Activated naive CD4-positive, alpha-beta T cell treated with anti-CD3 and anti-CD28 coated beads, Interleukin-2, amount 50 U/mL, for 24 hours (primary cell): ENCODE measurements around the gene ABHD2.
A peak's percentile ranks its signal among the peaks of the same experiment; 100 is the strongest.

ENCODE experiments used
- H3K27ac Mint-ChIP-seq: one replicate; pipeline ENCODE4 v1.8.0; 2021; ENCODE audit warnings: mild to moderate bottlenecking, mixed read lengths
- H3K27me3 Mint-ChIP-seq: one replicate; pipeline ENCODE4 v1.8.0; 2021; ENCODE audit warnings: mixed read lengths
- H3K36me3 Mint-ChIP-seq: one replicate; pipeline ENCODE4 v1.8.0; 2021; ENCODE audit warnings: mixed read lengths
- H3K4me1 Mint-ChIP-seq: one replicate; pipeline ENCODE4 v1.8.0; 2021; ENCODE audit warnings: mixed read lengths
- H3K4me3 Mint-ChIP-seq: one replicate; pipeline ENCODE4 v1.8.0; 2021; ENCODE audit warnings: mild to moderate bottlenecking, mixed read lengths
- H3K9me3 Mint-ChIP-seq: one replicate; pipeline ENCODE4 v1.8.0; 2021; ENCODE audit warnings: mixed read lengths

ABHD2 gene

DNA sequence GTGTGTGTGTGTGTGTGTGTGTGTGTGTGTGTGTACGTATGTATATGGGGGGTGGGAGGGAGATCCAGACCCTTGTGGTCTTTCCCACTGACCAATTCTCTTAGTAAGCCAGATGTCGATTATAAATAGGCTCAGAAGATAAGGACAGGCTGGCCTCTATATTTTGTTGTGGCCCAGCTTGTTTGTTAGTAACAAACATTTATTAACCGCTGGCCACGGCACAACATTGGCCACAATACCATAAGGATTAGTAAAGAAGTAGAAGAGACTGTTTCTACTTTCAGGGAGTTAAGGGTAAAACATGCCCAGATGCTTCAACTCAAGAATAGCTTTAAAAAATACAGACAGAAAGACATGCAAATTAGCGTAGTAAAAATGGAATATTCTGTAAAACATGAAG lies 58.1 kb downstream of the ABHD2 start:
- no peaks in the 10 kb centered on the region for H3K9me3 Mint-ChIP-seq
- peaks cover 26% of the 10 kb centered on the region for H3K4me1 Mint-ChIP-seq
- no peaks in the 10 kb centered on the region for H3K27me3 Mint-ChIP-seq

DNA sequence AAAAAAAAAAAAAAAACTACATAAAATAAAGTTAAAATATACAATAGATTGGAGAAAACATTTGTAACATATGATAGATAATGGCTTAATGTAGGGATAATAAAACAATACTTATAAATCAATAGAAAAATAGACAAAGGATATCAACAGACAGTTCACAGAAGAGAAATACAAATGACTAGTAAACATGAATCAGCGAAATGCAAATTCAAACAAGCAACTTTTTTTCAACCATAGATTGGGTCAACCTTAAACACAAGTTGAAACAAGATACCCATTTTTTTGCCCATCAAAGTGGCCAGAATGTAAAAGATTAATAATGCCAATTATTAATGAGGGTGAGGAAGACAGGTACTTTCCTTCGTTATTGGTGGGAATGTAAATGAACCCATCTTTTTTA lies 59.9 kb downstream of the ABHD2 start:
- no peaks in the 10 kb centered on the region for H3K27me3 Mint-ChIP-seq
- H3K4me1 Mint-ChIP-seq = peaks cover 14% of the 10 kb centered on the region
- H3K4me3 Mint-ChIP-seq = no peak overlapping the region
- no peak overlapping the region for H3K27ac Mint-ChIP-seq
- peaks cover 15% of the 10 kb centered on the region for H3K36me3 Mint-ChIP-seq
- no peaks in the 10 kb centered on the region for H3K9me3 Mint-ChIP-seq

More for the DNA sequence above, 58.1 kb downstream of the ABHD2 start:
- Mint-ChIP-seq H3K4me3 (no peak overlapping the region), H3K36me3 (peaks cover 12% of the 10 kb centered on the region), H3K27ac (no peak overlapping the region)

DNA sequence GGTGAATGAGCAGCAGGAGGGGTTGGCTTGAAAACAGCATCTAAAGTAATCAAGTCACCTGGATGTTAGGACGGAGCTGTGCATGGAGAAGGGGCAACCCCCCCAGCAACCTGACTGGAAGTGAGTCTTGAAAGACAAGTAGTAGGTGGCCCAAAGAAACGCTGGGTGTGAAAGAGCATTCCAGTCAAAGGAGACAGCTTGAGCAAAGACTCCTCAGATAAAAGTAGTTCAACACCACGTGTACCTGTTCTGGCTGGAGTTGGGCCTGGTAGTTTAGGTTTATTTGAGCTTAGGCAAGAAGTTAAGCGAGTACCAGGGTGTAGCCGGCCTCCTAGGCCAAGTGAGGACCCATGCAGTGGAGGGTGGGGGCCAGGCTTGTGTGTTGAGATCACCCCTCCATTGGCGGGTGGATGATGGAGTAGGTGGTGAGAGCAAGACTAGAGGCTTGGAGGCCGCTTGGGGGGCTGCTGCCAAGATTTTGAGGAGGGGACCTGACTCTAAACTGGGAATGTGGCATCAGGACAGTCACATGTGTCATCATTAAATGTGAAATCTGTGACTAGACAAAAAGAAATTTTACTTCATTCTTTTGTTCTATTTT lies 61.3 kb downstream of the ABHD2 start:
- H3K4me1 Mint-ChIP-seq = peaks cover under 1% of the 10 kb centered on the region
- no peaks in the 10 kb centered on the region for H3K27me3 Mint-ChIP-seq
- no peaks in the 10 kb centered on the region for H3K9me3 Mint-ChIP-seq
- no peak overlapping the region for H3K27ac Mint-ChIP-seq
- peaks cover 16% of the 10 kb centered on the region for H3K36me3 Mint-ChIP-seq
- H3K4me3 Mint-ChIP-seq = no peak overlapping the region

DNA sequence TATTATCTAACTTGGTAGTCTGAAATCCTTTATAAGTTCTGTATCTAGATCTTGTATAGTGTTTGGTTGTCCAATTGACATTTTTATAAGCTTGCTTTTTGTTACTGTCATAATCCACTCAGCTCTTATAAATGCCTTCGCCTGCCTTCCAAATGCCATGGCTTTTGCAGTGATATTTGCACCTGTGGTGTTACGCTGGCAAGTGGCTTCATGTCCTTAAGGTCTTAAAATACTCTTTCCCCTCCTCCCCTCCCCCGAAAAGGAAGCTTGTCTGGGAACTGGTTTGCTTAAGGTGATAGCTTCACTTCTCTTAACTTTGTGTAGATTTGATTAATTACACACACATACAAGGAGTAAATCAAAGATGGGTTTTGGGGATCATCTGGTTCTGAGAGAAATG lies 62.0 kb downstream of the ABHD2 start:
- Mint-ChIP-seq H3K9me3 (no peaks in the 10 kb centered on the region), H3K27me3 (no peaks in the 10 kb centered on the region), H3K4me1 (no peaks in the 10 kb centered on the region), H3K4me3 (no peak overlapping the region), H3K27ac (no peak overlapping the region), H3K36me3 (peaks cover 20% of the 10 kb centered on the region)

DNA sequence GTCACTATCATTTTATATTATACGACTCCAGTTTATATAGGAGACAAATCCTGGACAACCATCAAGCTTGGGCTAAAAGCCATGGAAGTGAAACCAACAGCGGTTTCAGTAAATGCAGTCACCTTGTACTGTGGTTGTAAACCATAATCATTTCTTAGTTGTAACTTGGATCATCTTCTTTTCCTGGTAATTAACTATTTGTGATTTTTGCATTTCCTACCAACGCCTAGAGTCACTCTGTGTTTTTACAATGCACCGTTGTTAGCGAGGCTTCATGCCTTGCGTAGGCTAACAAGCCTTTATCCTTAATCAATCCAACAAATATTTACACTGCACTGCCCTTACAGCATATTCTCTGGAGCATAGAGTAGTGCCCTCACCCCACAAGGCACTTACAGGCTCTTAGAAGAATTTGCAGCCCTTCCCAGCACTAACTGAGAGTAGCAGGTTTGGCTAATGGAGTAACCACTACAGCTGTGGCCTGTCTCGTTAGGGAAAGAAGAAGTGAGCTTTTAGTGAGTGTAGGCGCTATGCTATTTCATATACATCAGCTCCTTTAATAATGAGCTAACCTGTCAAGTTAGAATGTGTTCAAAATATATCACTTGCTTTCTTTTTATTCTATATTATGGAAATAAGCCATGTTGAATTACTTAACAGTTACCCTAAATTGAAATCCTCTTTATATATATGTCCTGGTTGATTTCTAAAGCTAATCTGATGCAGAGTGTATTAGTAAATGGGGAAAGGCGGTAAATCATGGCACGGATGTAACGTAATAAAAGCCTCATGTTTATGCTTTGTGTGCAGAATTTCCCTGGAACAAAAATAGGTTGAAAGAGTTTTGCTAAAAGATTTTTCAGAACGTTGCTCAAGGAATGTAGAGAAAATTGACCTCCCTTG lies 62.8 kb downstream of the ABHD2 start:
- Mint-ChIP-seq H3K4me3 (no peak overlapping the region), H3K36me3 (peaks cover 17% of the 10 kb centered on the region), H3K27me3 (no peaks in the 10 kb centered on the region), H3K4me1 (no peaks in the 10 kb centered on the region), H3K27ac (no peak overlapping the region), H3K9me3 (no peaks in the 10 kb centered on the region)

DNA sequence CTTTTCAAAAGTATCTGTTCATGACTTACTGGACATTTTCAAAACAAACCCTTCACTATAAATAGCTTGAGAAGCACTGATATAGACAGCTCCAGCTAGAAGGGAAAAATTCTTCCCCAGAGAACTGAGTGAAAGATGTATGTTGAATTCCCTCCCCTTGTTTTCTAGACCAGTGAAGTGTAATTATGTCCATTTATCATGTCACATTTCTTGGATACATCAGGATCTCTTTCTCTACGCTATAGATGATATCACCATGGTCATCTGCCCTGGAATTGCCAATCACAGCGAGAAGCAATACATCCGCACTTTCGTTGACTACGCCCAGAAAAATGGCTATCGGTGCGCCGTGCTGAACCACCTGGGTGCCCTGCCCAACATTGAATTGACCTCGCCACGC lies 66.9 kb downstream of the ABHD2 start:
- Mint-ChIP-seq H3K27me3 (no peaks in the 10 kb centered on the region), H3K4me1 (no peaks in the 10 kb centered on the region), H3K27ac (no peak overlapping the region), H3K9me3 (no peaks in the 10 kb centered on the region), H3K36me3 (peaks cover 29% of the 10 kb centered on the region), H3K4me3 (no peak overlapping the region)

DNA sequence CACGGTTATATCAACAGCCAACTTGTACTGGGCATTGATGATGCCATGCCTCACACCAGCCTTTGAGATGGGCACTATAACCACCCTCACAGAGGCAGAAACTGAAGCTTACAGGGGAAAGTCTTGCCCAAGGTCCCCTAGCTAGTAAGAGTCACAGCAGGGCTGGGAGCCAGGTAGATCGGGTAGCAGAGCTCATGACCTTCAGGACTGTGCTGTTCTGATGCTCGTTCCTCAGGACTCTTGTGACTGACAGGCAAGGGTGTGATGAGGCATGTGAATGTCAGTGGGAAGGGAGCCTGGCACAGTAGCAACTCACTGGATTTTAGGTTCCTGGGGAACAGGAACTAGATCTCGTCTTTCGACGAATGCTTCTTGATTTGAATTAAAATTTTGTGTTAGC lies 67.4 kb downstream of the ABHD2 start:
- Mint-ChIP-seq H3K9me3 (no peaks in the 10 kb centered on the region), H3K27ac (no peak overlapping the region), H3K4me1 (no peaks in the 10 kb centered on the region), H3K27me3 (no peaks in the 10 kb centered on the region), H3K4me3 (no peak overlapping the region), H3K36me3 (peaks cover 33% of the 10 kb centered on the region)

DNA sequence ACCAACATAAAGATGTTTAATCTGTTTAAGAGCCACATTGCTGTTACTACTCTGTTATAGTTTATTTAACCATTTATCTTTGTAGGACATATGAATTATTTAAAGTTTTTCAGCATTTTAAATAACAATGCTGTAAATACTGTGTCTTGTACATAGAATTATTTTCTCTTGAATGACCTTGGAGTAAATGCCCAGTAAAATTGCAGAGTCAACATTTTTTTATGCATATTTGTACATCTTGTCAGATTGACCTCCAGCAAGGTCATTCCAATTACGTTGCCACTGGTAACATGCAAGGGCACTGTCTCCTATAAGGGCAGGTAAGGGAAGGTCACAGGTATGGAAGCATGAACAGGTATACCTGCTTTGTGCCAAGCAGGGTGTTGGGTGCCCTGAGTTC lies 68.8 kb downstream of the ABHD2 start:
- H3K4me1 Mint-ChIP-seq = no peaks in the 10 kb centered on the region
- peaks cover 29% of the 10 kb centered on the region for H3K36me3 Mint-ChIP-seq
- no peaks in the 10 kb centered on the region for H3K27me3 Mint-ChIP-seq
- H3K9me3 Mint-ChIP-seq = no peaks in the 10 kb centered on the region
- H3K4me3 Mint-ChIP-seq = no peak overlapping the region
- H3K27ac Mint-ChIP-seq = no peak overlapping the region

DNA sequence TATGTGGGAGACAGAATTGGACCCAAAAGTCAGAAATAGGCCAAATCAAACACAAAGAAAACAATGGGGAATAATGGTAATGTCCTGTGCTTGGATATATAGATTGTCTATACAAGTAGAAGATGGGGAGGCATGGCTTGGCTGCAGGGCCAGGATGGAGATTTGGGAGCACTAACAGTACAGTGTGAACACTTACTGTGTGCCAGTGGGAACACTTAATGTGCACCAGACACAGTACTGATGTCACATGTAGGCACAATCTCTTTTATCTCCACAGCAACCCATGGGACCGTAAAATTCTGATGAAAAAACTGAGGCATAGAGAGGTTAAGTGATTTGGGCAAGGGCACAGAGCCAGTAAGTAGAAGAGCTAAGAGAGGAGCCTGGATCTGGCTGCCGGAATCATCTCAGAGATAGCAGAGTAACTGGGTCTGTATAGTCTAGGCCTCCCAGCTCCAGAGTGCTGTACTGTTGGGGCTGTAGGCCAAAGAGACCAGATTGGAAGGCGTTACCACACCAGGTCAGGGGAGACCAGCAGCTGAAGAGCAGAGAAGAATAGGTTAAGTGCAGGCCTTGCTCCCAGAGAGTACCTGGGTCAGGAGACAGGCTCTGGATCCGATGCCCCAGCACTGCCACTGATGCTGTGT lies 69.8 kb downstream of the ABHD2 start:
- no peak overlapping the region for H3K4me3 Mint-ChIP-seq
- H3K4me1 Mint-ChIP-seq = no peaks in the 10 kb centered on the region
- no peaks in the 10 kb centered on the region for H3K27me3 Mint-ChIP-seq
- peak overlapping the region; percentile 15 for H3K27ac Mint-ChIP-seq
- peaks cover 30% of the 10 kb centered on the region for H3K36me3 Mint-ChIP-seq
- H3K9me3 Mint-ChIP-seq = no peaks in the 10 kb centered on the region

DNA sequence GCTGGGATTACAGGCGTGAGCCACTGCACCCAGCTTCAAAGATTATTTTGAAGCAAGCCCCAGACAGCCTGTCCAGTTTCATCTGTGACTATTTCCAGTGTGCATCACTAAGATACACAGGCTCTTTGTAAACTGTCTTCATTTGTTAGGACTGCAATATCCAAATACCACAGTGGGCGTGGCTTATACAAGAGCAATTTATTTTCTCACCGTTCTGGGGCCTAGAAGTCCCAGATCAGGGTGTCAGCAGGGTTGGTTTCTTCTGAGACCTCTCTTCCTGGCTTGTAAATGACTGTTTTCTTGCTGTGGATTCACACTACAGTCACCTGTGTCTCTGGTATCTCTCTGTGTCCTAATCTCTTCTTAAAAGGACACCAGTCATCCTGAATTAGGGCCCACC lies 73.4 kb downstream of the ABHD2 start:
- H3K36me3 Mint-ChIP-seq = peaks cover 21% of the 10 kb centered on the region
- no peaks in the 10 kb centered on the region for H3K9me3 Mint-ChIP-seq
- no peaks in the 10 kb centered on the region for H3K27me3 Mint-ChIP-seq
- H3K27ac Mint-ChIP-seq = peak overlapping the region; percentile 69
- no peak overlapping the region for H3K4me3 Mint-ChIP-seq
- H3K4me1 Mint-ChIP-seq = peaks cover 4% of the 10 kb centered on the region

DNA sequence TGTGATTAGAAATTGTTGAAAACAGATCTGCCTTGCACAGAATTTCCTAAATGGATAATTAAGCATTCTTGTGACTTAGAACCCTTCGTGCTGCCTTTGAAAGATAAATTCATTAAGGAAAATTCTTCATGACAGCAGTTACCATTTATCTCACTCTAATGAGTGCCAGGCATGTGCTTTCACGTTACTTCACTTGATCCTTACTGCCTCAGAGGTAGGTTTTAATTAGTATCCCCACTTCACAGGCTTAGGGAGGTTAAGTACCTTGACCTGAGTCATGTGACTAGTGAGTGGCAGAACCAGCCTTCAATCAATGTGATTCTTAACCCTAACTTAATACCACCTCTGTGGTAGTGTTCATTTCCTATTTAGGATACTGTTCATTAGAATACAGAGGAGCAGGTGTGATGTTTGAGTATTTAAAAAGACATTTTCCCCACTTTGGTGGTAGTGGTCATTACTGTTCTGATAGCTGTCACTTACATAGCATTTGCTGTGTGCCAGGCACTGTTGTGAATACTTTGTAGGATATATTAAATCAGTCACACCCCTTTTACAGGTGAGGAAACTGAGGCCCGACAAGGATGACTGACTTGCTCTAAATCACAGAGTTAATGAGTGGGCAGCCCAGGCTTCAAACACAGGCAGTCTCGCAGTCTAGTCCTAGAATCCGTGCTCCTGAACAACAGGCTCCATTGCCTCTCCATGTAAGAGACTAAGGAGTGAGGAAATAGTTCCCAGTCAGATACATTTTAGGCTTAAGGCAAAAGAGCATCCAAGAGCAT lies 75.2 kb downstream of the ABHD2 start:
- Mint-ChIP-seq H3K27ac (no peak overlapping the region), H3K4me3 (no peak overlapping the region), H3K4me1 (peaks cover 17% of the 10 kb centered on the region), H3K36me3 (peaks cover 15% of the 10 kb centered on the region), H3K9me3 (no peaks in the 10 kb centered on the region), H3K27me3 (no peaks in the 10 kb centered on the region)

DNA sequence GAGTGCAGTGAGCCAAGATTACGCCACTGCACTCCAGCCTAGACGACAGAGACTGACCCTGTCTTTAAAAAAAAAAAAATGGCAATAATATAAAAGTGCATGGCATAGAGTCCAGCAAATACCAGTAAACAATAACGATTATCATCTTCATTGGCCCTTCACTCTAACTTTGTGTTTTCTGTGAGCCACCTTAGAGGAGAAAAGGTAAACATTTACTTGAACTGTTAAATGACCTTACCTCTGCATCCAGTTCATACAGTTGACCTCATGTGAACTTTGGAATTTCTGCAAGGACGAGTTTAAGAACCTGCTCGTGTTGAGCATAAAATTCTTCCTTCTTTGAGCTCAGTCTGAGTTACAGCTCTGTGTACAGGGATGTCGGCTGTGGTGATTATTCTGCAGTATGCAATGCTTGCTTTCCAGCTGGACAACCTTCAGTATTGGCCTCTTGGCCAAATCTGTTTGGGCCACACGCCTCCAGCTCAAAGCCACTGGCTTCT lies 76.5 kb downstream of the ABHD2 start:
- Mint-ChIP-seq H3K27me3 (no peaks in the 10 kb centered on the region), H3K4me1 (peaks cover 30% of the 10 kb centered on the region), H3K9me3 (no peaks in the 10 kb centered on the region), H3K4me3 (no peak overlapping the region), H3K27ac (no peak overlapping the region), H3K36me3 (peaks cover 12% of the 10 kb centered on the region)

DNA sequence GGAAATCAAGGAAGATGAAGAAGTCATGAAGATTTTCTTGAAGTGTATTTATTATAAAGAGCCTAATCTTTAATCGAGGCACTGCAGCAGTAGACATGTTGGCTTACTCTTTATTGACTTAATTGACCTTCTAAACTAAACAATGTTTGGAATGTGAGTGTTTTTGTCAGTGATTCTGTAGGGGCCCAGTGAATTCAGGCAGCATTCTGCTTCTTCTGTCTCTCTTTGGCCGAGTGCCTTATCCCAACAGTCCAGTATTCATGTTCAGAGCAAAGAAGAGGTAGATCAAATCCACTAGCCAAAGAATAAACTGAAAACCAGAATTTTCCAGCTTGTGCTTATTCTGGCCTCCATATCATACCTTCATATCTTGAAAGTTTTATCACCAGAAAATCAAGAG lies 77.4 kb downstream of the ABHD2 start:
- H3K9me3 Mint-ChIP-seq = no peaks in the 10 kb centered on the region
- no peaks in the 10 kb centered on the region for H3K27me3 Mint-ChIP-seq
- H3K36me3 Mint-ChIP-seq = peaks cover 7% of the 10 kb centered on the region
- H3K27ac Mint-ChIP-seq = peak overlapping the region; percentile 72
- no peak overlapping the region for H3K4me3 Mint-ChIP-seq
- peaks cover 32% of the 10 kb centered on the region for H3K4me1 Mint-ChIP-seq

DNA sequence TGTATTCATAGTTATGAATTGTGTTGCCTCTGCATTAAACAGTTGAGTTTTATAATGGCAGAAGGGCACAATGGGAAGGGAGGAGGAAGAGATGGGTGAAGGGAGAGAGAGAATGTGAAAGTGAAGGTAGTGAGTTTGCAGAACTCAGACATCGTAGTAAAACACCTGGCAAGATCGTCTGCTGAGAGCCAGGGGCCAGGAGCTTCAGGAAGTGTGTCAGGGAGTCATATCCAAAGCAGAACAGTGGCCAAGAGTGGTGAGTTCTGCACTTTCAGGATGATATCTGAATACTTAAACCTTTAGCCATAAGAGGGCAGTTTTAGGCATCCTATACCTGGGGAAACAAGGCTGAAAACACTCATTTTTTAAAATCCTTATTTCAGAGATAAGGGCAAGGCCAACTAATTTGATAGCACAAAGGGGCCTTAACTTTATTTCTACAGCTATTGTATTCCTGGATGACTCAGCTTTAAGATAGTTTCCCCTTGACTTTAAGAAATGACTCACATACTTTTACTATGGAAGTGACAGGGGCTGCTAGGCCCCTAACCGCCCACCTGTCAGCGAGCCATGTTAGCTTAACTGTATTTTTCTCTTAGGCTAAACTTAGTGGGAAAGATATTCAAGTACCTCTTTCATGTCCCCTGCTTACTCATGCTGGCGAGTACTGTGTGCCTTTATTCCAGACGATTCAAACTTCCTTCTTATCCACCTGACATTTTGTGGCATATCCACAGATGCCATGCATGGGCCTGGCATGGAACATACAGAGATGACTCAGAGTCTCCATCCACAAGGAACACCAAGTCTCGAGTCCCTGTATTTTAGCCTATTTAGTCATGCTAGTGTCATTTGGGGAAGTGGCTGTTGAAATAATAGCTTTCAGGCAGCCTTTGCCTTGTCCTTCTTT lies 79.3 kb downstream of the ABHD2 start:
- Mint-ChIP-seq H3K4me3 (peak overlapping the region; percentile 53), H3K27ac (peak overlapping the region; percentile 96), H3K27me3 (no peaks in the 10 kb centered on the region), H3K36me3 (peaks cover 6% of the 10 kb centered on the region), H3K9me3 (no peaks in the 10 kb centered on the region), H3K4me1 (peaks cover 32% of the 10 kb centered on the region)
